Stomach smooth muscle (tissue), 2 donors: ENCODE measurements around the gene SCRN3.
"Not testable (repeated sequence)": the region's sequence is repeated elsewhere in the genome, so short reads cannot be mapped to it uniquely, and the experiment has no call there.

ENCODE experiments used
- H3K27ac ChIP-seq: one replicate; pipeline ENCODE4 v1.7.0; 2013; ENCODE audit warnings: mild to moderate bottlenecking, low read length, inconsistent platforms
- H3K27me3 ChIP-seq, 2 donors: one replicate each; pipeline ENCODE4 v1.7.0; 2013; ENCODE audit warnings: low read length in 2 of 2; ENCODE audit not compliant: insufficient read depth in 2 of 2, control insufficient read depth in 1 of 2
- H3K36me3 ChIP-seq, 2 donors: one replicate each; pipeline ENCODE4 v1.7.0; 2013; ENCODE audit warnings: low read length in 2 of 2; ENCODE audit not compliant: control insufficient read depth in 2 of 2, insufficient read depth in 2 of 2
- H3K4me1 ChIP-seq: one replicate; pipeline ENCODE4 v1.7.0; 2013; ENCODE audit warnings: low read length; ENCODE audit not compliant: control insufficient read depth, insufficient read depth
- H3K4me3 ChIP-seq, 2 donors: one replicate each; pipeline ENCODE4 v1.7.0; 2013; ENCODE audit warnings: low read length in 2 of 2
- H3K9ac ChIP-seq, 2 donors: one replicate each; pipeline ENCODE4 v1.7.0; 2013; ENCODE audit warnings: low read length in 2 of 2, mild to moderate bottlenecking in 1 of 2
- H3K9me3 ChIP-seq, 2 donors: one replicate each; pipeline ENCODE4 v1.7.0; 2013; ENCODE audit warnings: low read length in 2 of 2; ENCODE audit not compliant: control insufficient read depth in 2 of 2
- donor health status: healthy.
- donor health status: Pancreatic carcinoma.

Gene SCRN3

GRCh38 chr2:174403628-174404027 lies 8.1 kb downstream of the SCRN3 start:
- Histone ChIP-seq H3K4me3 (no peak overlapping the region), H3K4me1 (no peaks in the 10 kb centered on the region), H3K27me3 (no peaks in the 10 kb centered on the region), H3K9me3 (no peaks in the 10 kb centered on the region), H3K9ac (no peak overlapping the region), H3K36me3 (peaks cover 6 to 7% of the 10 kb centered on the region in 2 donors), H3K27ac (no peak overlapping the region)

DNA sequence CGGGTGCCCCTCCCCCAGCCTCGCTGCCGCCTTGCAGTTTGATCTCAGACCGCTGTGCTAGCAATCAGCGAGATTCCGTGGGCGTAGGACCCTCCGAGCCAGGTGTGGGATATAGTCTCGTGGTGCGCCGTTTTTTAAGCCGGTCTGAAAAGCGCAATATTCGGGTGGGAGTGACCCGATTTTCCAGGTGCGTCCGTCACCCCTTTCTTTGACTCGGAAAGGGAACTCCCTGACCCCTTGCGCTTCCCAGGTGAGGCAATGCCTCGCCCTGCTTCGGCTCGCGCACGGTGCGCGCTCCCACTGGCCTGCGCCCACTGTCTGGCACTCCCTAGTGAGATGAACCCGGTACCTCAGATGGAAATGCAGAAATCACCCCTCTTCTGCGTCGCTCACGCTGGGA lies 14.5 kb downstream of the SCRN3 start:
- not testable (repeated sequence) for H3K9me3 ChIP-seq, H3K4me3 ChIP-seq, H3K27me3 ChIP-seq, H3K4me1 ChIP-seq, H3K36me3 ChIP-seq, H3K27ac ChIP-seq, H3K9ac ChIP-seq

DNA sequence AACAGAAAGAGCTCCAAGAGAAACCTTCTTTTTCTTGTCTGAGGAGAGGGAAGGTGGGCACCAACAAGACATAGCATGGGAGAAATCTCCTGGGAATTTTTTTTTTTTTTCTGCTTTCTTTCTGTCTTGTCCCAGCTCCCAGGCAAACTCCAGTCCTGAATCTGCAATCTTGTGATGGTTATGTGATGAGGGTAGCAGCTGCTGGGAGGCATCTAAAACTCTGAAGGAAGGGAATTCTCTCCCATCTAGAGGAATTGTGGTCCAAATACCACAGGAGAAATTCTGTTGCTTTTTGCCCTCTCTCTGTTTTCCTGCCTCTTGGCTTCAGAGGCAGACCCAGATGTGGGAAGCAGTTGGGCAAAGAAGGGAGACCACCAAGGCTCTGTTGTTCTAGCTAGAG lies 16.7 kb downstream of the SCRN3 start:
- Histone ChIP-seq H3K4me3 (no peak overlapping the region), H3K9ac (no peak overlapping the region), H3K27ac (no peak overlapping the region), H3K4me1 (no peaks in the 10 kb centered on the region), H3K27me3 (no peaks in the 10 kb centered on the region), H3K36me3 (peaks cover 2 to 3% of the 10 kb centered on the region in 2 donors), H3K9me3 (no peaks in the 10 kb centered on the region)

DNA sequence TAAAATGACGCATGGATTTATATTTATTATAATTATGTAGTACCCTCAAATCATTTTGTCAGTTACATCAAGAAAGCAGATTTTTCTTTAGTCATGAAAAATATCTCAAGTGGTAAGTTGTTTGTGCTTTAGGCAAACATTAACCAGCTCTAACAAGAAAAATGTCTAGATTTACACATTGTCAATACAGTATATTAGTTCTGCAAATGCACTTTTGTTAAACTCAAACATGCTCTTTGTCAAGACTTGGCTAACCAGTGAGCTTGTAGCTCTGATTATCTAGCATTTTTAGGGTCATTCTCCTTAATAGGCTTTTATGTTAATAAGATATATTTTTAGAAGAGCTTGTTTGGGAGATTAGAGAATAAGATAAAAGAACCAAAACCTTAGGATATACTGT lies 32.7 kb downstream of the SCRN3 start:
- no peak overlapping the region for H3K4me3 ChIP-seq
- no peak overlapping the region for H3K27ac ChIP-seq
- no peaks in the 10 kb centered on the region for H3K9me3 ChIP-seq
- no peaks in the 10 kb centered on the region for H3K27me3 ChIP-seq
- H3K4me1 ChIP-seq, result no peaks in the 10 kb centered on the region
- H3K36me3 ChIP-seq, result no peaks in the 10 kb centered on the region
- H3K9ac ChIP-seq, result no peak overlapping the region

DNA sequence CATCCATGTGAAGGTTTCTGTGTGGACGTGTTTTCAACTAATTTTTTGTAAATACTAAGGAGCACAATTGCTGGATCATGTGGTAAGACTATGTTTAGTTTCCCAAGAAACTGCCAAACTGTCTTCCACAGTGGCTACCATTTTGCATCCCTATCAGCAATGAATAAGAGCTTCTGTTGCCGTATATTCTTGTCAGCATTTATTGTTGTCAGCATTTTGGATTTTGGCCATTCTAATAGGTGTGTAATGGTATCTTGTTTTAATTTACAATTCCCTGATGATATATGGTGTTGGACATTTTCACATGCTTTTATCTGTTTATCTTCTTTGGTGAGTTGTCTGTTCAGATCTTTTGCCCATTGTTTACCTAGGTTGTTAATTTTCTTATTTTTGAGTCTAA lies 34.5 kb downstream of the SCRN3 start:
- no peak overlapping the region for H3K9ac ChIP-seq
- no peaks in the 10 kb centered on the region for H3K27me3 ChIP-seq
- no peaks in the 10 kb centered on the region for H3K9me3 ChIP-seq
- H3K27ac ChIP-seq, result no peak overlapping the region
- no peaks in the 10 kb centered on the region for H3K36me3 ChIP-seq
- no peak overlapping the region for H3K4me3 ChIP-seq
- H3K4me1 ChIP-seq, result no peaks in the 10 kb centered on the region

DNA sequence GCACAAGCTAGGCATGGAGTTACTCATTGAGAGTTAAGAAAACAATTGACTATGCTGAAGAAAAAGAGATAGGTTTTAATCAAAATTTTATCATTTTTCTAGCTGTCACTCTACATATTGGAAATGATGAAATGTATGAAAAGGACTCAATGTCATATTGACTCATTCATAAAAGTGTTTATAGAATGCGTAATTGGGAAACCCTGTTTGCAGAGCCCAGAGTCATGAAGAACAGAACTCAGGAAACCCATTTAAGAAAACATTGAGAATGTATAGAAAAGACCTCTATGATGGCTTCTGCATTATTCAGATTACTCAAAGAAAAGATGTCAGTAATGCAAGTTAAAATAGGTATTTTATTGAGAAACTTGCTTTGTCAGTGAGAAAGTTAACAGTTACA lies 36.4 kb downstream of the SCRN3 start:
- H3K9me3 ChIP-seq, result no peaks in the 10 kb centered on the region
- H3K9ac ChIP-seq, result no peak overlapping the region
- H3K27ac ChIP-seq, result no peak overlapping the region
- H3K4me1 ChIP-seq, result no peaks in the 10 kb centered on the region
- peaks cover 8 to 9% of the 10 kb centered on the region in 2 donors for H3K36me3 ChIP-seq
- H3K4me3 ChIP-seq, result no peak overlapping the region
- no peaks in the 10 kb centered on the region for H3K27me3 ChIP-seq

DNA sequence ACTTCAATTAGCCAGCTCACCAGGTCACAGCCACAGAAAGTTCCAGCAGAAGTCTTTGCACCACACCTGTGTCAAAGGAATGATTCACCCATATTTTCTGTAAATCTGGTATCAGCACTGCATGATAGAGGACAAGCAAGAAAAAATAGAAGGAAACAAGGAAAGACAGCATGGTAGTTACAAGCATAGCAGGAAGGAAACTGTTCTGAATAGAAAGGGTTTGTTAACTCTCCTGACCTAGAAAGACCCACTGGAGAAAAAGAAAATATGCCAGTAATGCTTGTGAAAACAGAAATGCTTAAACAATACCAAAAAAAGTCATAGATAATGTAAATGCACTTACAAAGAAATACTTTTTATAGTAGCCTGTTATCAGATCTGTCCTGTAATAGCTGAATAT lies 40.8 kb downstream of the SCRN3 start:
- H3K4me1 ChIP-seq, result peaks cover 3% of the 10 kb centered on the region
- H3K36me3 ChIP-seq, result peaks cover 10 to 12% of the 10 kb centered on the region in 2 donors
- H3K27me3 ChIP-seq, result no peaks in the 10 kb centered on the region
- no peak overlapping the region for H3K9ac ChIP-seq
- H3K27ac ChIP-seq, result no peak overlapping the region
- H3K9me3 ChIP-seq, result no peaks in the 10 kb centered on the region
- no peak overlapping the region for H3K4me3 ChIP-seq

- H3K27ac ChIP-seq, result no peak overlapping the region
- no peak overlapping the region for H3K4me3 ChIP-seq
- H3K27me3 ChIP-seq, result no peaks in the 10 kb centered on the region
- H3K36me3 ChIP-seq, result peaks cover 15 to 20% of the 10 kb centered on the region in 2 donors
- H3K4me1 ChIP-seq, result peaks cover 10% of the 10 kb centered on the region
- H3K9ac ChIP-seq, result no peak overlapping the region
- H3K9me3 ChIP-seq, result no peaks in the 10 kb centered on the region
Observed at GRCh38 chr2:174438146-174438886, 42.8 kb downstream of the SCRN3 start.

- no peak overlapping the region for H3K9ac ChIP-seq
- no peak overlapping the region for H3K27ac ChIP-seq
- H3K4me1 ChIP-seq, result peaks cover 10% of the 10 kb centered on the region
- H3K9me3 ChIP-seq, result no peaks in the 10 kb centered on the region
- H3K27me3 ChIP-seq, result no peaks in the 10 kb centered on the region
- no peak overlapping the region for H3K4me3 ChIP-seq
- peaks cover 15 to 24% of the 10 kb centered on the region in 2 donors for H3K36me3 ChIP-seq
Observed at GRCh38 chr2:174439323-174439722, 43.8 kb downstream of the SCRN3 start.

DNA sequence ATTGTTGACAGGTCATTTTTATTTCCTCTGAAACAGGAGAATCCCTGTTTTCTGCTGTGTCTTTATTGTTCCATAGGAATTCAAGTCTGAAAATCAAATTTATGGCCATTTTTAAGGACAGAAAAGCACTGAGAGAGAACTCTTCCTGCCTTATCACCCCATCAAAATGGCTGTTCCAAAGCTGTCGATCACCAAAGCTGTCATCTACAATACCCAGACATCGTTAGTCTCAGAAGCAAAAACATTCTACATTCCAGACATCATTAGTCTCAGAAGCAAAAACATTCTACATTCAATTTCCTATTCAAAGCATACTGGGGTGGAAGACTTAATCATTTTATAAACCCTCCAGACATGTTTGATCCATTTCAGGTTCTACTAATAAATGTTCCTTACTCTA lies 44.4 kb downstream of the SCRN3 start:
- H3K9ac ChIP-seq, result no peak overlapping the region
- peaks cover 19 to 24% of the 10 kb centered on the region in 2 donors for H3K36me3 ChIP-seq
- H3K9me3 ChIP-seq, result no peaks in the 10 kb centered on the region
- H3K4me1 ChIP-seq, result peaks cover 10% of the 10 kb centered on the region
- no peaks in the 10 kb centered on the region for H3K27me3 ChIP-seq
- no peak overlapping the region for H3K4me3 ChIP-seq
- H3K27ac ChIP-seq, result no peak overlapping the region
